Keratinocyte (primary cell): ENCODE results near the gene TNPO1. TPM values are rescaled to one million over a fixed set of nuclear protein-coding genes. Genes with fewer than 3 reads are reported as not detected.

ENCODE experiments used
- DNase-seq: peaks from one replicate; pipeline ENCODE4 v3.0.0-alpha.2; 2011; ENCODE audit warnings: low read depth, missing footprints, low spot score
- FAIRE-seq: peaks from 2 replicates; lab custom pipeline; 2011; peaks lifted over from hg19 to GRCh38; lab: Jason Lieb, UNC
- H2AFZ ChIP-seq: 2 replicates; pipeline ENCODE4 v1.6.0; 2012; ENCODE audit warnings: low read length, control low read depth, inconsistent platforms; ENCODE audit not compliant: control insufficient read depth
- H3K27ac ChIP-seq: 2 replicates; pipeline ENCODE4 v1.5.1; 2011; ENCODE audit warnings: low read length; ENCODE audit not compliant: control insufficient read depth, insufficient read depth
- H3K27me3 ChIP-seq: 3 replicates; pipeline ENCODE4 v1.6.0; 2011; ENCODE audit warnings: low read length; ENCODE audit not compliant: control insufficient read depth, insufficient read depth; ENCODE audit errors: extremely low read depth
- H3K36me3 ChIP-seq, 2 experiments: 2 replicates in 1 of 2; 3 replicates in 1 of 2; pipeline ENCODE4 v1.5.1; 2011; ENCODE audit warnings: low read length in 2 of 2, mild to moderate bottlenecking in 1 of 2; ENCODE audit not compliant: control insufficient read depth in 2 of 2, insufficient read depth in 2 of 2; ENCODE audit errors: extremely low read depth in 1 of 2
- H3K4me1 ChIP-seq: 3 replicates; pipeline ENCODE4 v1.5.1; 2011; ENCODE audit warnings: low read length; ENCODE audit not compliant: control insufficient read depth, insufficient read depth; ENCODE audit errors: extremely low read depth
- H3K4me2 ChIP-seq: 3 replicates; pipeline ENCODE4 v1.6.0; 2011; ENCODE audit warnings: low read depth, low read length; ENCODE audit not compliant: control insufficient read depth, insufficient read depth; ENCODE audit errors: extremely low read depth
- H3K4me3 ChIP-seq, 3 experiments: fragments of 200-600 bp in 1 of 3; sonication (generic) in 1 of 3; 2 replicates in 2 of 3; 3 replicates in 1 of 3; pipeline ENCODE4 v1.5.1; 2011 to 2016; ENCODE audit warnings: low read length in 3 of 3, mild to moderate bottlenecking in 3 of 3, control low read depth in 2 of 3, inconsistent platforms in 1 of 3, low read depth in 1 of 3, mixed read lengths in 1 of 3, mixed run types in 1 of 3, moderate library complexity in 1 of 3; ENCODE audit not compliant: control insufficient read depth in 2 of 3, insufficient read depth in 2 of 3; ENCODE audit errors: extremely low read depth in 1 of 3
- H3K79me2 ChIP-seq: 2 replicates; pipeline ENCODE4 v1.6.0; 2012; ENCODE audit warnings: low read length; ENCODE audit not compliant: control insufficient read depth, insufficient read depth
- H3K9ac ChIP-seq: 3 replicates; pipeline ENCODE4 v1.6.0; 2011; ENCODE audit warnings: low read length; ENCODE audit not compliant: control insufficient read depth, insufficient read depth; ENCODE audit errors: extremely low read depth
- H3K9me1 ChIP-seq: 3 replicates; pipeline ENCODE4 v1.6.0; 2011; ENCODE audit warnings: low read length; ENCODE audit not compliant: control insufficient read depth, insufficient read depth; ENCODE audit errors: extremely low read depth
- H3K9me3 ChIP-seq: 2 replicates; pipeline ENCODE4 v1.5.1; 2012; ENCODE audit warnings: low read depth, low read length; ENCODE audit not compliant: control insufficient read depth
- H4K20me1 ChIP-seq: 3 replicates; pipeline ENCODE4 v1.6.0; 2011; ENCODE audit warnings: low read length; ENCODE audit not compliant: control insufficient read depth, insufficient read depth; ENCODE audit errors: extremely low read depth
- CTCF ChIP-seq, 3 experiments: IDR thresholded peaks in 1 of 3; conservative IDR thresholded peaks in 1 of 3; optimal IDR thresholded peaks in 1 of 3; 2 replicates in 2 of 3; 3 replicates in 1 of 3; pipeline versions ENCODE3 to v1.5.1; 2011; ENCODE audit warnings: low read length in 3 of 3, mild to moderate bottlenecking in 3 of 3, moderate library complexity in 2 of 3, control low read depth in 1 of 3, inconsistent platforms in 1 of 3; ENCODE audit not compliant: insufficient read depth in 2 of 3; ENCODE audit errors: extremely low read depth in 1 of 3
- EZH2 ChIP-seq: IDR thresholded peaks from one replicate; pipeline ENCODE4 v1.6.1; 2012; ENCODE audit warnings: inconsistent platforms, mild to moderate bottlenecking, low read length, moderate library complexity
- dilution Hi-C: fragments of 300-500 bp; cut with MboI; formaldehyde crosslinking; loops from one replicate; pipeline ENCODE4 v1.7.0; 2020; ENCODE audit warnings: low sequenced_read_pairs; ENCODE audit not compliant: extremely low pct_ligation_motif_present
- polyA plus RNA-seq, 5 experiments: library from polyadenylated mRNA; depleted of rRNA in 3 of 5; stranded (reverse) in 3 of 5; stranded (forward) in 1 of 5; unstranded in 1 of 5; fragments of >200 nt; gene quantifications; 1 replicate in 1 of 5; 2 replicates in 3 of 5; 3 replicates in 1 of 5; pipeline versions ENCODE4 v1.2.1 to v1.2.3, GENCODE V29; 2011 to 2012; ENCODE audit warnings: missing spikeins in 2 of 5, low read depth in 1 of 5, low replicate concordance in 1 of 5

The TNPO1 gene
- polyA plus RNA-seq, 1 donor (not counting 4 experiments of a cell fraction or from before 2014, with no cell fraction given): 123 TPM

- no peak overlapping the region for H3K27ac ChIP-seq
- FAIRE-seq: no peak
- dilution Hi-C loops: no loop called here
Observed at GRCh38 chr5:72812488-72812887, 4.0 kb upstream of the TNPO1 start.

GRCh38 chr5:72814104-72814503 is 2.4 kb upstream of the TNPO1 start:
- no peaks in the 10 kb centered on the region for H3K9me1 ChIP-seq
- H3K27me3 ChIP-seq: no peaks in the 10 kb centered on the region
- H3K79me2 ChIP-seq: peaks cover 22% of the 10 kb centered on the region
- DNase-seq (no peak), FAIRE-seq (no peak)
- no peak overlapping the region for H3K4me3 ChIP-seq
- H3K27ac ChIP-seq: no peak overlapping the region
- dilution Hi-C loops: no loop called here
- no peaks in the 10 kb centered on the region for H3K36me3 ChIP-seq
- H3K4me2 ChIP-seq: no peak overlapping the region
- H4K20me1 ChIP-seq: no peaks in the 10 kb centered on the region
- H3K9ac ChIP-seq: no peak overlapping the region
- no peak for TF ChIP-seq CTCF (optimal IDR thresholded peaks at IDR 0.05 in 1 of 3, IDR thresholded peaks at IDR 0.05 in 1 of 3, conservative IDR thresholded peaks at IDR 0.05 in 1 of 3; ENCODE audit: extremely low read depth in 1 of 3, insufficient read depth in 2 of 3, low read length in 3 of 3)
- TF ChIP-seq EZH2: no peak
- H3K9me3 ChIP-seq: no peaks in the 10 kb centered on the region
- H2AFZ ChIP-seq: no peak overlapping the region
- H3K4me1 ChIP-seq: peaks cover 17% of the 10 kb centered on the region

More at GRCh38 chr5:72812488-72812887, 4.0 kb upstream of the TNPO1 start:
- H3K4me1 ChIP-seq: peaks cover 2% of the 10 kb centered on the region
- TF ChIP-seq CTCF (optimal IDR thresholded peaks at IDR 0.05 in 1 of 3, IDR thresholded peaks at IDR 0.05 in 1 of 3, conservative IDR thresholded peaks at IDR 0.05 in 1 of 3; ENCODE audit: extremely low read depth in 1 of 3, insufficient read depth in 2 of 3, low read length in 3 of 3) (no peak), EZH2 (no peak)
- no peak overlapping the region for H2AFZ ChIP-seq
- H3K79me2 ChIP-seq: peaks cover 7% of the 10 kb centered on the region
- H3K4me3 ChIP-seq: no peak overlapping the region
- H3K9ac ChIP-seq: no peak overlapping the region
- DNase-seq: no peak
- no peaks in the 10 kb centered on the region for H3K27me3 ChIP-seq
- H4K20me1 ChIP-seq: no peaks in the 10 kb centered on the region
- no peaks in the 10 kb centered on the region for H3K9me1 ChIP-seq
- H3K36me3 ChIP-seq: no peaks in the 10 kb centered on the region
- no peak overlapping the region for H3K4me2 ChIP-seq
- H3K9me3 ChIP-seq: no peaks in the 10 kb centered on the region
